Chondrocyte (in vitro differentiated cells): Measurements from ENCODE around the gene PLCG2. TPM values are rescaled to one million over a fixed set of nuclear protein-coding genes. Genes with fewer than 3 reads are reported as not detected.
"Not testable (repeated sequence)": the region's sequence is repeated elsewhere in the genome, so short reads cannot be mapped to it uniquely, and the experiment has no call there.

ENCODE experiments used
- DNase-seq: peaks from one replicate; pipeline ENCODE4 v3.0.0; 2021; ENCODE audit warnings: mixed read lengths, low spot score
- H3K27ac Mint-ChIP-seq: one replicate; pipeline ENCODE4 v1.8.0; 2021; ENCODE audit warnings: mild to moderate bottlenecking, moderate library complexity, mixed read lengths; ENCODE audit not compliant: unreplicated experiment
- H3K27me3 Mint-ChIP-seq: 2 replicates; pipeline ENCODE4 v1.8.0; 2021; ENCODE audit warnings: low read depth, mixed read lengths
- H3K36me3 Mint-ChIP-seq: 2 replicates; pipeline ENCODE4 v1.8.0; 2021; ENCODE audit warnings: low read depth, mixed read lengths
- H3K4me1 Mint-ChIP-seq: 2 replicates; pipeline ENCODE4 v1.8.0; 2021; ENCODE audit warnings: low read depth, mild to moderate bottlenecking, mixed read lengths
- H3K4me3 Mint-ChIP-seq: one replicate; pipeline ENCODE4 v1.8.0; 2021; ENCODE audit warnings: mild to moderate bottlenecking, moderate library complexity, mixed read lengths; ENCODE audit not compliant: unreplicated experiment
- H3K9me3 Mint-ChIP-seq: 2 replicates; pipeline ENCODE4 v1.8.0; 2021; ENCODE audit warnings: low read depth, mixed read lengths
- CTCF ChIP-seq: fragments of 200-600 bp; sonication (generic); IDR thresholded peaks from 2 replicates; pipeline ENCODE4 v1.5.0; 2021; ENCODE audit warnings: antibody characterized with exemption, mild to moderate bottlenecking, moderate library complexity
- total RNA-seq: library from RNA; stranded (reverse); gene quantifications from 3 replicates; pipeline ENCODE4 v1.2.1, GENCODE V29; 2021

PLCG2 gene
- total RNA-seq, 1 donor from 2014 or later = 1.1 TPM

GRCh38 chr16:81928975-81929374, 149.9 kb downstream of the PLCG2 start:
- H3K4me1 Mint-ChIP-seq = no peaks in the 10 kb centered on the region
- H3K36me3 Mint-ChIP-seq = no peaks in the 10 kb centered on the region
- peaks cover 31% of the 10 kb centered on the region for H3K27me3 Mint-ChIP-seq
- no peak for DNase-seq
- no peak for TF ChIP-seq CTCF
- no peak overlapping the region for H3K27ac Mint-ChIP-seq
- H3K9me3 Mint-ChIP-seq = no peaks in the 10 kb centered on the region
- no peak overlapping the region for H3K4me3 Mint-ChIP-seq

- no peak for DNase-seq
- H3K4me3 Mint-ChIP-seq = no peak overlapping the region
- H3K4me1 Mint-ChIP-seq = no peaks in the 10 kb centered on the region
- no peak overlapping the region for H3K27ac Mint-ChIP-seq
- TF ChIP-seq CTCF = no peak
- H3K27me3 Mint-ChIP-seq = peaks cover 33% of the 10 kb centered on the region
- no peaks in the 10 kb centered on the region for H3K9me3 Mint-ChIP-seq
- H3K36me3 Mint-ChIP-seq = no peaks in the 10 kb centered on the region
Measured at GRCh38 chr16:81929841-81930240, 150.8 kb downstream of the PLCG2 start.

GRCh38 chr16:81931927-81932326, 152.8 kb downstream of the PLCG2 start:
- peaks cover 40% of the 10 kb centered on the region for H3K27me3 Mint-ChIP-seq
- no peaks in the 10 kb centered on the region for H3K36me3 Mint-ChIP-seq
- H3K9me3 Mint-ChIP-seq = no peaks in the 10 kb centered on the region
- no peak for DNase-seq
- no peak overlapping the region for H3K27ac Mint-ChIP-seq
- no peak overlapping the region for H3K4me3 Mint-ChIP-seq
- H3K4me1 Mint-ChIP-seq = no peaks in the 10 kb centered on the region
- TF ChIP-seq CTCF = no peak

- no peaks in the 10 kb centered on the region for H3K36me3 Mint-ChIP-seq
- TF ChIP-seq CTCF = no peak
- no peak for DNase-seq
- no peak overlapping the region for H3K27ac Mint-ChIP-seq
- no peak overlapping the region for H3K4me3 Mint-ChIP-seq
- no peaks in the 10 kb centered on the region for H3K9me3 Mint-ChIP-seq
- H3K27me3 Mint-ChIP-seq = peaks cover 36% of the 10 kb centered on the region
- H3K4me1 Mint-ChIP-seq = no peaks in the 10 kb centered on the region
Measured at GRCh38 chr16:81932668-81933067, 153.6 kb downstream of the PLCG2 start.

- Mint-ChIP-seq H3K4me3 (no peak overlapping the region), H3K36me3 (no peaks in the 10 kb centered on the region), H3K4me1 (no peaks in the 10 kb centered on the region), H3K27me3 (peaks cover 37% of the 10 kb centered on the region), H3K9me3 (no peaks in the 10 kb centered on the region), H3K27ac (no peak overlapping the region)
- no peak for TF ChIP-seq CTCF
- no peak for DNase-seq
Measured at GRCh38 chr16:81933361-81933760, 154.3 kb downstream of the PLCG2 start.

GRCh38 chr16:81934711-81935110, 155.6 kb downstream of the PLCG2 start:
- H3K9me3 Mint-ChIP-seq, H3K4me3 Mint-ChIP-seq, H3K36me3 Mint-ChIP-seq, DNase-seq, H3K27ac Mint-ChIP-seq, H3K4me1 Mint-ChIP-seq: not testable (repeated sequence)
- peaks cover 48% of the 10 kb centered on the region for H3K27me3 Mint-ChIP-seq
